Muscle of leg (tissue), 11 donors: ENCODE results near the gene CAPN12. TPM values are rescaled to one million over a fixed set of nuclear protein-coding genes. Genes with fewer than 3 reads are reported as not detected.

Experiments used
- DNase-seq: peaks from one replicate; pipeline ENCODE4 v3.0.0; 2013
- H3K27ac ChIP-seq: one replicate; pipeline ENCODE4 v1.5.1; 2013; ENCODE audit warnings: mild to moderate bottlenecking, low read length, control low read depth
- H3K27me3 ChIP-seq: one replicate; pipeline ENCODE4 v1.6.1; 2013; ENCODE audit warnings: low read length; ENCODE audit not compliant: control insufficient read depth, insufficient read depth
- H3K36me3 ChIP-seq: one replicate; pipeline ENCODE4 v1.6.1; 2013; ENCODE audit warnings: low read length; ENCODE audit not compliant: control insufficient read depth, insufficient read depth
- H3K4me1 ChIP-seq: one replicate; pipeline ENCODE4 v1.6.1; 2013; ENCODE audit warnings: low read length; ENCODE audit not compliant: control insufficient read depth, insufficient read depth
- H3K4me3 ChIP-seq: one replicate; pipeline ENCODE4 v1.5.1; 2013; ENCODE audit warnings: low read length, control low read depth
- H3K9me3 ChIP-seq: replicated peaks from 2 replicates; pipeline ENCODE4 v1.6.1; 2013; ENCODE audit warnings: low read depth, low read length; ENCODE audit not compliant: control insufficient read depth
- WGBS: methylation state at CpG from one replicate; pipeline ENCODE4 v1.1.5; 2013; ENCODE audit warnings: missing lambda C conversion rate; ENCODE audit not compliant: insufficient coverage; 5-methylcytosine and 5-hydroxymethylcytosine counted together
- polyA plus RNA-seq, 8 donors: library from polyadenylated mRNA; unstranded; fragments of 120-200 nt; gene quantifications; one replicate each; pipeline versions ENCODE4 v1.2.1 to v1.2.3, GENCODE V29; 2013; ENCODE audit warnings: inconsistent platforms in 1 of 8, low replicate concordance in 1 of 8; ENCODE audit not compliant: insufficient read length in 8 of 8, insufficient read depth in 1 of 8
- total RNA-seq: library from RNA; stranded (reverse); fragments of 120-200 nt; gene quantifications from one replicate; pipeline ENCODE4 v1.2.4, GENCODE V29; 2013

The CAPN12 gene
- total and polyA plus RNA-seq, 9 donors = 0.23 to 2.1 (median 1.1) TPM

DNA sequence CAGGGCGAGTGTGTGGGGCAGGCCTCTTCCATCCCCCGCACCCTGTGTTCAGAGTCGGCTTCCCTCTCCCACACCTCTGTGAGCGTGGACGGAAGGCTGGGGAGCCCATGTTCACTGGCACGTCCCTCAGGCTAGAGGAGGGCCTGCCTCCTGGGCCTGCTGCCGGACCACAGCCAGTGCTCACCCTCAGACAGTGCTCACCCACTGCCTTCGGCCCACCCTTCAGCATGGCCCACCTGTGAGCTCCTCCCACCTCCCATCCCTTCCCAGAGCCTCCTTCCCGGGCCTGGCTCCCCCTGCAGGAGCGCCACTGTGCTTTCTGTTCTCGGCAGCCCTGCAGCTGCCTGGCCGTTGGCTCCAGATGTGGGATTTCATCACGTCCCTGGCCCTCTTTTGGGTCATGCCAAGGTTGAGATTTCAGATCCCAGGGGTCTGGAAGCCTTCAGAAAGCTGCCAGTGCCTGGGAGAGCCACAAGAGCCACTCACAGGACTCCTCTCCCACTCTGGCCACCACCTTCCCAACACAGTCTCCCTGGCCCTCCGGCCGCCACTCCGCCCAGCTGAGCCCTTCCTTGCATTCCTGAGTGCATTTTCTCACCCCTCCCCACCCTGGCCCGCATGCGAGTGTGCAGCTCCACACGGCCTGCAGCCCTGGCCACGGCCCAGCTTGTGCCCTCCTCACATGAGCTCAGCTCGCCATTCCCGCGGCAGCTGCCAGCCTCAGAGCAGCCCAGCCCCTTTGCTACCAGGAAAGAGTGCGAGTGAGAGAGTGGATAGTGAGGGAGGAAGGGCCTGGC lies 25.3 kb downstream of the CAPN12 start:
- Histone ChIP-seq H3K9me3 (no peaks in the 10 kb centered on the region), H3K36me3 (peaks cover 93% of the 10 kb centered on the region), H3K27ac (peak overlapping the region; percentile 96), H3K27me3 (no peaks in the 10 kb centered on the region), H3K4me1 (peaks cover 68% of the 10 kb centered on the region), H3K4me3 (no peak overlapping the region)
- peak; percentile 85 for DNase-seq
- WGBS = 56% methylated on average over 24 of the region's 24 CpGs

DNA sequence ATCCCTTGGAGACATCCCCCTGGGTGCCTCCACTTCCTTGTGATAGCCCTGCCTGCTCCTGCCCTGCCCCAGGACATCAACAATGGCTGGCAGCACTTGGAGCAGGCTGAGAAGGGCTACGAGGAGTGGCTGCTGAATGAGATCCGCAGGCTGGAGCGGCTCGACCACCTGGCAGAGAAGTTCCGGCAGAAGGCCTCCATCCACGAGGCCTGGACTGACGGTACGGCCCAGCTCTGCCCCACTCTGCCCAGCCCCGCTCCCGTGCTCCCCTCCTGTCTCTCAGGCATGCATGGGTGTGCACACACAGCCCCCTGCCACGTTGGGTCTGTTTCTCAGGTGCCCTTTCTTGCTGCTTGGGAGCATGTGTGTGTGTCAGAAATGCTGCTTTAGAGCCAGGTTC lies 26.4 kb downstream of the CAPN12 start:
- H3K36me3 ChIP-seq = peaks cover 90% of the 10 kb centered on the region
- no peak overlapping the region for H3K4me3 ChIP-seq
- peaks cover 72% of the 10 kb centered on the region for H3K4me1 ChIP-seq
- H3K27ac ChIP-seq = peak overlapping the region; percentile 7
- no peak for DNase-seq
- WGBS = 94% methylated on average over 8 of the region's 11 CpGs
- H3K9me3 ChIP-seq = no peaks in the 10 kb centered on the region
- no peaks in the 10 kb centered on the region for H3K27me3 ChIP-seq

- DNase-seq = no peak
- Histone ChIP-seq H3K9me3 (no peaks in the 10 kb centered on the region), H3K27me3 (no peaks in the 10 kb centered on the region), H3K4me3 (no peak overlapping the region), H3K4me1 (peaks cover 72% of the 10 kb centered on the region), H3K27ac (no peak overlapping the region), H3K36me3 (peaks cover 89% of the 10 kb centered on the region)
- 91% methylated on average over 16 of the region's 17 CpGs for WGBS
Observed at GRCh38 chr19:38717051-38717450, 27.2 kb downstream of the CAPN12 start.

- H3K27ac ChIP-seq = peak overlapping the region; percentile 37
- H3K36me3 ChIP-seq = peaks cover 89% of the 10 kb centered on the region
- peaks cover 72% of the 10 kb centered on the region for H3K4me1 ChIP-seq
- H3K4me3 ChIP-seq = no peak overlapping the region
- no peaks in the 10 kb centered on the region for H3K9me3 ChIP-seq
- no CpG with 5 or more reads among the region's 3 CpGs for WGBS
- no peaks in the 10 kb centered on the region for H3K27me3 ChIP-seq
- DNase-seq = no peak
Observed at GRCh38 chr19:38715555-38715954, 28.7 kb downstream of the CAPN12 start.

DNA sequence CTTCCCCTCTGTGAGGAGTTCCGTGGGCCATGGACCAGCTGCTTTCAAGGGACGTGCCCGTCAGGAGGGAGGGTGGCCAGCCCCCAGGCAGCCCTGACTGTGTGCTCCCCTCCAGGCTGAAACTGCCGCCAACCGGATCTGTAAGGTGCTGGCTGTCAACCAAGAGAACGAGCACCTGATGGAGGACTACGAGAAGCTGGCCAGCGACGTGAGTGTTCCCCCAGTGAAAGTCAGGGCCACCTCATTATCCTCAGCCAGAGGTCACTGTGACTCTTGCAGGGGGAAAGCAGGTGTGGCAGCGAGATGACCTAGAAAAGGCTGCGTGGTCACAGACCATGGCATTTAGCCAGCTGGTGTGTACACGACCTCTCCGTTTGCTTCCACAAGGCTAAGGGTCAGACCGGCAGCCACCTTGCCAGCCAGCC lies 29.9 kb downstream of the CAPN12 start:
- no peak for DNase-seq

DNA sequence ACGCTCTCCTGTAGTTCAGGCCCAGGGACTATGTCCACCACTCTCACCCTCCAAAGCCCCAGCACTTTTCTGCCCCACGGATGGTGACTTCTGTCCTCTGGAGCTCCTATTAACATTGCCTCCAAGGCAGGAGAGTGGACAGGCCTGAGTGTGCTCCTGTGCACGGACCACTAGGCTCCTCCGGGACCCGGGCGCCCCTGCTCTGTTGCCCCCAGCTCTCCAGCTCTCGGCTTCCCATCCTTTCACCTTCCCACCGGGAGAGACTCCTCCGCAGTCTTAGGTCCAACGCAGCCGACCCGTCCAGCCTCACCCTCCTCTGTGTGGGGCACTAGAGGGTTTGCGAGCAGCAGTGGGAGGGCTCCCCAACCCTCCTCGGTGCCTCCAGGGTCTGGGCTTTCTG lies 30.4 kb downstream of the CAPN12 start:
- Histone ChIP-seq H3K4me3 (no peak overlapping the region), H3K27ac (peak overlapping the region; percentile 87), H3K9me3 (no peaks in the 10 kb centered on the region), H3K4me1 (peaks cover 70% of the 10 kb centered on the region), H3K27me3 (no peaks in the 10 kb centered on the region), H3K36me3 (peaks cover 90% of the 10 kb centered on the region)
- DNase-seq = no peak
- WGBS = 83% methylated on average over 9 of the region's 14 CpGs

More for the DNA sequence above, 29.9 kb downstream of the CAPN12 start:
- no peaks in the 10 kb centered on the region for H3K9me3 ChIP-seq
- H3K27me3 ChIP-seq = no peaks in the 10 kb centered on the region
- no peak overlapping the region for H3K4me3 ChIP-seq
- WGBS = 79% methylated on average over 14 of the region's 14 CpGs
- H3K27ac ChIP-seq = peak overlapping the region; percentile 87
- H3K36me3 ChIP-seq = peaks cover 89% of the 10 kb centered on the region
- H3K4me1 ChIP-seq = peaks cover 71% of the 10 kb centered on the region

GRCh38 chr19:38713227-38713649 lies 31.0 kb downstream of the CAPN12 start:
- Histone ChIP-seq H3K27ac (peak overlapping the region; percentile 87), H3K4me1 (peaks cover 67% of the 10 kb centered on the region), H3K27me3 (no peaks in the 10 kb centered on the region), H3K9me3 (no peaks in the 10 kb centered on the region), H3K36me3 (peaks cover 90% of the 10 kb centered on the region), H3K4me3 (no peak overlapping the region)
- DNase-seq = peak; percentile 77
- 54% methylated on average over 8 of the region's 19 CpGs for WGBS

DNA sequence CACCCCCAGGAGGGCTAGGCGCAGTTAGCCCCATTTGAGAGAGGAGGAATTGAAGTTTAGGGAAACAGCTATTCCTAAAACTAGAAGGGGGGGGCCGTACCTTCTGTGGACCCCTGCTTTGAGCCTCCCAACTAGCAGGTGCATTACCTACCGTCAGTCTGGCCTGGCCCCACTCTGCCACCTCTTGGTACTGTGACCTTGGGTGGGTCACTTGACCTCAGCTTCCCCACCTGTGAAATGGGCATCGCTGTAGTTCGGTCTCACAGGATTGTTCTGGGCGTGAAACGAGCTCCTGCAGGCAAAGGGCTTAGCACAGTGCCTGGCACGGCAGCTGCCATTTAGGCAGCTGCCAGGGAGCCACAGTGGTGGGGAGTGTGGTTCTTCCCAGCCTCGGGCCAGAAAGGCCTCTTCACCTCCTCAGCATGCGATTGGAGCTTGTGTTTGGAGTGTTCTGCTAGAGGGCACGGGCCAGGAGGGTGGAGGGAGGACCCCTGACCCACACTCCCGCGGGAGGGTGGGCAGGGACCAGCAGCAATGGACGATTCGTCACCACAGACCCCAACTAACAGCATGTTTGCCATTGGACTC lies 32.0 kb downstream of the CAPN12 start:
- WGBS = 87% methylated on average over 9 of the region's 15 CpGs
- H3K4me3 ChIP-seq = no peak overlapping the region
- DNase-seq = no peak
- peaks cover 75% of the 10 kb centered on the region for H3K4me1 ChIP-seq
- no peaks in the 10 kb centered on the region for H3K9me3 ChIP-seq
- H3K27ac ChIP-seq = peak overlapping the region; percentile 87
- no peaks in the 10 kb centered on the region for H3K27me3 ChIP-seq
- peaks cover 90% of the 10 kb centered on the region for H3K36me3 ChIP-seq

DNA sequence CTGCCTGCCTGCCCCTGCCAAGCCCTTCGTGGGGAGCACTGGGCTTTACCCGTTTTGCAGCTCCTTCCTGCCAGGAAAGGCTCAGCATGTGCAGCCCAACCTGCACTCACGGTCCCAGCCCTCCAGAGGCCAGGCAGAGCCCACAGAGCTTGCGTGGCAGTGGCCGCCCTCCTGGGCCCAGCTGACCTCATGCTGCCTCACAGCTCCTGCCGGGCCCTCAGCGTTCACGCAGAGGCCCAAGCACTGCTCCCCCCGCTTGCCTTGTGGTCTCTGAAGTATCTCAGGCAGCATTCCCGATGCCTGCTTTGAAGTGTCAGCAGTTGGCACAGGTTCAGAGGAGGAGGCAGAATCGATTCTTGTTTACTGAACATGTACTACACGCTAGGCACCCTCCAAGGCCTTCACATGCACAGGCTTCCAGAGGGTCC lies 32.5 kb downstream of the CAPN12 start:
- H3K27ac ChIP-seq = peak overlapping the region; percentile 87
- WGBS = 69% methylated on average over 10 of the region's 12 CpGs
- H3K36me3 ChIP-seq = peaks cover 90% of the 10 kb centered on the region
- no peaks in the 10 kb centered on the region for H3K27me3 ChIP-seq
- peak; percentile 63 for DNase-seq
- H3K9me3 ChIP-seq = no peaks in the 10 kb centered on the region
- H3K4me1 ChIP-seq = peaks cover 79% of the 10 kb centered on the region
- H3K4me3 ChIP-seq = no peak overlapping the region

- DNase-seq = no peak
- 72% methylated on average over 25 of the region's 25 CpGs for WGBS
- no peak overlapping the region for H3K4me3 ChIP-seq
- H3K4me1 ChIP-seq = peaks cover 80% of the 10 kb centered on the region
- peaks cover 90% of the 10 kb centered on the region for H3K36me3 ChIP-seq
- H3K27me3 ChIP-seq = no peaks in the 10 kb centered on the region
- no peaks in the 10 kb centered on the region for H3K9me3 ChIP-seq
- peak overlapping the region; percentile 87 for H3K27ac ChIP-seq
Observed at GRCh38 chr19:38710928-38711725, 33.1 kb downstream of the CAPN12 start.
